Stimulated activated CD8-positive, alpha-beta memory T cell treated with anti-CD3 and anti-CD28 coated beads, Interleukin-12 subunit alpha, Interleukin-12 subunit beta, amount 100 ng/mL, for 24 hours (primary cell): ENCODE data around the gene PEF1.

ENCODE experiments used
- DNase-seq: peaks from one replicate; pipeline ENCODE4 v3.0.0-alpha.2; 2020; ENCODE audit errors: extremely low read depth

Gene PEF1

DNA sequence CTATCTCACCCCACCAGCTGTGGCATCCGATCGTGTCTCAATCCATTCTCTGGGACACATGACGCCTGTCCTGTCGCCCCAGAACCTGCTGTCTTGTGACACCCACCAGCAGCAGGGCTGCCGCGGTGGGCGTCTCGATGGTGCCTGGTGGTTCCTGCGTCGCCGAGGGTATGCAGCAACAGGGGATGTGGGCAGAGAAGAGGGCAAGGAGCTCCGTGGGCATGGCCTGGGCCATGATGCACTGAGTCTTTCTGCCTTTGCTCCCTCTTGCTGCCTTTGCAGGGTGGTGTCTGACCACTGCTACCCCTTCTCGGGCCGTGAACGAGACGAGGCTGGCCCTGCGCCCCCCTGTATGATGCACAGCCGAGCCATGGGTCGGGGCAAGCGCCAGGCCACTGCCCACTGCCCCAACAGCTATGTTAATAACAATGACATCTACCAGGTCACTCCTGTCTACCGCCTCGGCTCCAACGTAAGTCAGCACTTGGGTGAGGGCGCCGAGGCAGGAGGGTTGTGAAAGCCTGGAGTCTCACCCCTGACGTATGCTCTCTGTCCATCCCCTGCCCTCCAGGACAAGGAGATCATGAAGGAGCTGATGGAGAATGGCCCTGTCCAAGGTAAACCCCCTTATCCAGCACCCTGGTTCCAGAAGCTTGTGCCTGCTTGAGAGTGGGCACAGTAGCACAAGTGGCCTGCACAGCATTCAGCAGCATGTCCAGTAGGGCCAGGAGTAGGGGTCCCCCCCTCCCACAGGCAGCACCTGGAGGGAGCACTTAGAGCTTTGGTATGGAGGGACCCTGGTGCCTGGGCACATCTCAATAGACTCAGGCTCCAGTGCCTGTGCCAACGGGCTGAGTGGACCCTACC is 59.6 kb downstream of the PEF1 start:
- DNase-seq: no peak

- DNase-seq: no peak
Measured at GRCh38 chr1:31583995-31584868, 60.4 kb downstream of the PEF1 start.

DNA sequence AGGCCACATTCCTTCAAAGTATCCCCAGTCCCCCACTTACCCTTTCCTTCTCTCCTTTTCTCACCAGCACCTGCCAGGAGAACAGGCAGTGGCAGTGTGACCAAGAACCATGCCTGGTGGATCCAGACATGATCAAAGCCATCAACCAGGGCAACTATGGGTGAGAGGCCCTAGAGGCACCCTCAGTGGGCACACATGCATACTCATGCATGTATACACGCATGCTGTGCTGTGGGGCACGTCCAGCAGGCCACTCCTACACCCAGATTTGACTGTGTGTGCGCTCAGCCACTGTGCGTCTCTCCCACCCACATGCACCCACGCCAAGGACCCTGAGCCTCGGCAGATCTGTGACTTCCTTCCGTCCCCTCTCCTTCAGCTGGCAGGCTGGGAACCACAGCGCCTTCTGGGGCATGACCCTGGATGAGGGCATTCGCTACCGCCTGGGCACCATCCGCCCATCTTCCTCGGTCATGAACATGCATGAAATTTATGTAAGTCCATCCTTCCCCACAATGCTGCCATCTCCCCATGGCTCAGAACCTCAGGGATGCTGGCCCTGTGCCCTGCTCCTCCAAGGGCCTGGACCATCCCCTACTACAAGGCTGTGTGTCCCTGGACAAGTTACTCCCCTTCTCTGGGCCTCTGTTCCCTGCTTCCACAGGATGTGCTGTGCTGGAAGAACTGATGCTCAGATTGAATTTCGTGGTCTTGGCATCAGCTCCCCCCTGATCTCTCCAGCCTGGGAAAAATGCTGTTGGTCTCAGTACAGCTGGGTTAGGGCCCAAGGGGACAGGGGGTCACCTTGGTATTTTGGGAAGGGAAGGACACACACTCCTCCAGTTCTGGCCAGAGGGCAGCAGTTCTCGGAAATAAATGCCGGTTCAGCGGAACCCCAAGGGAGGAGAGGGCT is 61.3 kb downstream of the PEF1 start:
- no peak for DNase-seq

GRCh38 chr1:31581821-31582810 is 62.6 kb downstream of the PEF1 start:
- no peak for DNase-seq

DNA sequence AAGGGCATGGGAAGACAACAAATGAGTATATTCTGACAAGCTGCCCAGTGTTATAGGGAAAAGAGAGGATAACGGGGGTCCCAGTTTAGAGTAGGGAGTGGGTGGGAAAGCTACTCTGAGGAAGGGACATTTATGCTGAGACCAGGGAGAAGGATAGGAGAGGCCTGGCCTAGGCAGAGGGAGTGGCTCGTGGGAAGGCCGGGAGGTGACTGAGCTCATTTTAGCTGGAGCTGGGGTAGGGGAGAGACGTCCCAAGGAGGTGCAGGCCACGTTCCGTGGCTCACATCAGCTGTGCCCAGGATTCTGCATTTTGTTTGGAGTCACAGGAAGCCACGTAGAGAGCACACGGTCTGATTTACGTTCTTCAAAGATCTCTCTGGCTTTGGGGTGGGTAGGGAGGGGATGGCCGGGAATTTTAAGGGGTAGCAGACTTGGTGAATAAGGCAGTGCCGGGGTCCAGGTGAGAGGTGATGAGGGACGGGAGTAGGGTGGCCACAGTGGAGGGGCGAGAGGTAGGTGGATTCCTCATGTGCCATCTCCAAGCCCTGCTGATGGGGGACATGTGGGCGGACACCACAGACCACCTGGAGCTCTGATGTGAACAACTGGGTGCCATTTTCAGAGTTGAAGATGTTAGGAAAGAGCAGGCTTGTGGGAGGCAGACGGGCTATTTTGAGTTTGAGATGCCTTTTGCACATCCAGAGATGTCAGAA is 63.6 kb downstream of the PEF1 start:
- no peak for DNase-seq

- no peak for DNase-seq
Measured at GRCh38 chr1:31580513-31580870, 64.2 kb downstream of the PEF1 start.
